Erythroblast (primary cell): ENCODE data around the gene CCDC127.

Experiments used
- GATA1 ChIP-seq: IDR thresholded peaks from 2 replicates; pipeline ENCODE4 v1.6.1; 2011; ENCODE audit warnings: low read depth, mild to moderate bottlenecking, control low read depth, low read length, moderate library complexity
- POLR2A ChIP-seq: IDR thresholded peaks from 2 replicates; pipeline ENCODE4 v1.6.1; 2011; ENCODE audit warnings: mild to moderate bottlenecking, low read length

DNA sequence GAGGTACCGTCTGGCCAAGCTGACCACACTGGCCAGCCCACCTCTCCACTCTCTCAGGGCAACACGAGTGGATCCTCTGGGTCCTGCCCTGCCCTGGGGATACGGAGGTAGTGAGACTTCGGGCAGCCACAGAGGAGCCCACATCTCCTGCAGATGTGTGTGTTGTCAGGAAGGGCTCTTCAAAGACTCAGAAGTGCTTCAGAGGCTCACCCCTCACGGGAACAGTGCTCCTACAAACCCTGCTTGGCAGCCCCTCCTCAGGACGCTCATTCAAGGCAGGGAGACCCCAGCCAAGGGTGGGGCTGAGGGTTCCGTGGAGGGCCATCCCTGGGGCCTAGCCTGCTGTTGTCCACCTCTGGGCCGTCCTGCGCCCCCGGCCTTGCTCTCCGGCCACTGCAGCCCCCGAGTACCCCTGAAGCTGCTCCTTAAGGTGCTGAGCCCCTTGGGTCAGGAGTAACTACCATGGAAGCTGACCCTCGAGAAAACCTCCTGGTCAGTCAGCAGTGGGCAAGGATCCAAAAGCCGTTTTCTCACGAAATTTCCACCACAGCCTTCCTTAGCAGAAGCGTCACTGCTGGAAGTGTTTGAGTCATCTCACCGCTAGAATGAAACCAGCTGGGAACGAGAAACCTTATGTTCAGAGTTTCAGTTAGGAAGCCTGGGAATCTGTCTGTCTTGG lies 49.8 kb downstream of the CCDC127 start:
- TF ChIP-seq POLR2A = no peak
- TF ChIP-seq GATA1 = no peak
